H1 (cell line): ENCODE measurements around the gene TNFAIP8. TPM values are rescaled to one million over a fixed set of nuclear protein-coding genes. Genes with fewer than 3 reads are reported as not detected.

ENCODE experiments used
- CTCF ChIA-PET: fragments of 300-600 bp; sonication (Branson Sonifier 250); formaldehyde crosslinking; loops from one replicate; lab custom pipeline; 2021; ENCODE audit not compliant: partially characterized antibody; lab: Charles Lee
- POLR2A ChIA-PET: fragments of 300-600 bp; sonication (Branson Sonifier 250); formaldehyde crosslinking; loops from one replicate; lab custom pipeline; 2021; ENCODE audit warnings: inconsistent platforms; ENCODE audit not compliant: partially characterized antibody; lab: Charles Lee
- DNase-seq, 2 experiments: peaks; one replicate each; pipeline versions ENCODE4 v3.0.0 to v3.0.0-alpha.2; 2010 to 2022; ENCODE audit warnings: low spot score in 2 of 2, low read depth in 1 of 2, mixed read lengths in 1 of 2
- FAIRE-seq: peaks from 2 replicates; lab custom pipeline; 2011; peaks lifted over from hg19 to GRCh38; lab: Jason Lieb, UNC
- H2AFZ ChIP-seq: 2 replicates; pipeline ENCODE4 v1.8.1; 2012; ENCODE audit warnings: low read length, inconsistent platforms
- H2AK5ac ChIP-seq: 2 replicates; pipeline ENCODE4 v1.6.1; 2013; ENCODE audit warnings: low read depth, low read length
- H2BK120ac ChIP-seq: replicated peaks from 2 replicates; pipeline ENCODE3; 2013; ENCODE audit warnings: low read depth, low read length, inconsistent platforms
- H2BK12ac ChIP-seq: 2 replicates; pipeline ENCODE4 v1.6.1; 2013; ENCODE audit warnings: low read depth, low read length
- H2BK15ac ChIP-seq: 2 replicates; pipeline ENCODE4 v1.6.1; 2013; ENCODE audit warnings: low read length
- H2BK20ac ChIP-seq: 2 replicates; pipeline ENCODE4 v1.6.1; 2013; ENCODE audit warnings: low read length
- H2BK5ac ChIP-seq: 2 replicates; pipeline ENCODE4 v1.6.1; 2013; ENCODE audit warnings: low read depth, low read length
- H3K14ac ChIP-seq: 2 replicates; pipeline ENCODE4 v1.6.1; 2013; ENCODE audit warnings: inconsistent platforms; ENCODE audit not compliant: insufficient read length
- H3K18ac ChIP-seq: 2 replicates; pipeline ENCODE4 v1.6.1; 2013; ENCODE audit warnings: low read length; ENCODE audit errors: extremely low read depth
- H3K23ac ChIP-seq: 2 replicates; pipeline ENCODE4 v1.6.1; 2013; ENCODE audit warnings: inconsistent platforms; ENCODE audit not compliant: insufficient read length
- H3K23me2 ChIP-seq: 2 replicates; pipeline ENCODE4 v1.6.1; 2013; ENCODE audit warnings: low read depth, low read length
- H3K27ac ChIP-seq: 2 replicates; pipeline ENCODE4 v1.6.1; 2011; ENCODE audit warnings: low read depth, low read length, inconsistent platforms
- H3K27me3 ChIP-seq, 4 experiments: replicated peaks in 1 of 4; 1 replicate in 1 of 4; 2 replicates in 3 of 4; pipeline versions ENCODE4 v1.6.1 to v1.8.1; 2011 to 2013; ENCODE audit warnings: low read length in 3 of 4, mild to moderate bottlenecking in 3 of 4, inconsistent platforms in 2 of 4, mixed read lengths in 2 of 4, moderate library complexity in 1 of 4; ENCODE audit not compliant: control insufficient read depth in 3 of 4, insufficient read depth in 3 of 4; ENCODE audit errors: extremely low read depth in 1 of 4
- H3K36me3 ChIP-seq, 4 experiments: 2 replicates each; pipeline versions ENCODE4 v1.6.1 to v1.8.1; 2011 to 2013; ENCODE audit warnings: mild to moderate bottlenecking in 4 of 4, low read length in 3 of 4, moderate library complexity in 2 of 4, control low read depth in 1 of 4, inconsistent platforms in 1 of 4; ENCODE audit not compliant: insufficient read depth in 4 of 4, control insufficient read depth in 2 of 4
- H3K4ac ChIP-seq: replicated peaks from 2 replicates; pipeline ENCODE3; 2013; ENCODE audit warnings: low read length, low read depth, mixed read lengths, inconsistent platforms; ENCODE audit not compliant: insufficient read length
- H3K4me1 ChIP-seq, 4 experiments: replicated peaks in 1 of 4; 1 replicate in 1 of 4; 2 replicates in 3 of 4; pipeline versions ENCODE4 v1.6.1 to v1.8.1; 2011 to 2013; ENCODE audit warnings: low read length in 3 of 4, inconsistent platforms in 2 of 4, mixed read lengths in 1 of 4; ENCODE audit not compliant: insufficient read depth in 4 of 4, control insufficient read depth in 3 of 4
- H3K4me2 ChIP-seq, 2 experiments: 2 replicates each; pipeline versions ENCODE4 v1.6.1 to v1.8.1; 2011 to 2013; ENCODE audit warnings: low read depth in 2 of 2, low read length in 2 of 2, control low read depth in 1 of 2, inconsistent platforms in 1 of 2, mild to moderate bottlenecking in 1 of 2; ENCODE audit not compliant: insufficient read depth in 1 of 2
- H3K4me3 ChIP-seq, 4 experiments: fragments of 200-600, 300-600 bp in 1 of 4; sonication (generic), shearing (Covaris generic), sonication (Bioruptor Twin) in 1 of 4; 2 replicates each; pipeline versions ENCODE4 v1.5.1 to v1.8.1; 2011 to 2016; ENCODE audit warnings: low read length in 4 of 4, low read depth in 3 of 4, control low read depth in 2 of 4, inconsistent platforms in 2 of 4, mild to moderate bottlenecking in 2 of 4, mixed read lengths in 1 of 4, moderate library complexity in 1 of 4; ENCODE audit not compliant: insufficient read depth in 2 of 4; ENCODE audit errors: extremely low read depth in 1 of 4
- H3K56ac ChIP-seq: replicated peaks from 2 replicates; pipeline ENCODE3; 2013; ENCODE audit warnings: low read depth, mild to moderate bottlenecking, mixed read lengths, low read length, inconsistent platforms; ENCODE audit not compliant: insufficient read length
- H3K79me1 ChIP-seq: 2 replicates; pipeline ENCODE4 v1.6.1; 2013; ENCODE audit warnings: low read depth, low read length, control low read depth
- H3K79me2 ChIP-seq, 2 experiments: 2 replicates each; pipeline versions ENCODE4 v1.6.1 to v1.8.1; 2012 to 2013; ENCODE audit warnings: low read length in 2 of 2, mild to moderate bottlenecking in 2 of 2, inconsistent platforms in 1 of 2; ENCODE audit not compliant: insufficient read depth in 2 of 2, control insufficient read depth in 1 of 2
- H3K9ac ChIP-seq, 4 experiments: replicated peaks in 1 of 4; 1 replicate in 1 of 4; 2 replicates in 3 of 4; pipeline versions ENCODE4 v1.6.1 to v1.8.1; 2011 to 2013; ENCODE audit warnings: low read depth in 3 of 4, low read length in 3 of 4, control low read depth in 2 of 4, mild to moderate bottlenecking in 2 of 4, moderate library complexity in 2 of 4, inconsistent platforms in 1 of 4; ENCODE audit errors: extremely low read depth in 1 of 4
- H3K9me3 ChIP-seq, 2 experiments: 2 replicates each; pipeline versions ENCODE4 v1.6.1 to v1.8.1; 2012 to 2013; ENCODE audit warnings: mild to moderate bottlenecking in 2 of 2, moderate library complexity in 2 of 2, control low read depth in 1 of 2, inconsistent platforms in 1 of 2, low read depth in 1 of 2, low read length in 1 of 2, mixed read lengths in 1 of 2; ENCODE audit not compliant: insufficient read depth in 2 of 2
- H4K20me1 ChIP-seq, 2 experiments: replicated peaks in 1 of 2; 2 replicates each; pipeline versions ENCODE3 to v1.8.1; 2011 to 2013; ENCODE audit warnings: inconsistent platforms in 2 of 2, low read length in 2 of 2, mild to moderate bottlenecking in 1 of 2; ENCODE audit not compliant: insufficient read depth in 2 of 2, control insufficient read depth in 1 of 2
- H4K5ac ChIP-seq: 2 replicates; pipeline ENCODE4 v1.6.1; 2013; ENCODE audit warnings: low read length, low read depth, mixed read lengths, inconsistent platforms; ENCODE audit not compliant: insufficient read length
- H4K8ac ChIP-seq: 2 replicates; pipeline ENCODE4 v1.8.0; 2013; ENCODE audit warnings: mild to moderate bottlenecking, moderate library complexity, low read length, inconsistent platforms; ENCODE audit not compliant: insufficient read depth; ENCODE audit errors: extremely low read depth
- H4K91ac ChIP-seq: replicated peaks from 2 replicates; pipeline ENCODE3; 2013; ENCODE audit warnings: low read length, mixed read lengths, inconsistent platforms; ENCODE audit not compliant: insufficient read length
- BCL11A ChIP-seq, 2 experiments: IDR thresholded peaks; one replicate each; pipeline ENCODE4 v1.6.1; 2011; ENCODE audit warnings: low read depth in 2 of 2, low read length in 2 of 2, mild to moderate bottlenecking in 2 of 2
- BRCA1 ChIP-seq: IDR thresholded peaks from 2 replicates; pipeline ENCODE4 v1.6.1; 2012; ENCODE audit warnings: low read depth, low read length, improper control_type of control experiment
- CHD2 ChIP-seq: IDR thresholded peaks from 2 replicates; pipeline ENCODE4 v1.6.1; 2012; ENCODE audit warnings: low read length, improper control_type of control experiment
- CREB1 ChIP-seq: IDR thresholded peaks from 2 replicates; pipeline ENCODE4 v1.6.1; 2012; ENCODE audit warnings: inconsistent platforms
- EGR1 ChIP-seq: IDR thresholded peaks from 2 replicates; pipeline ENCODE4 v1.6.1; 2011; ENCODE audit warnings: low read depth, low read length, borderline replicate concordance
- FOSL1 ChIP-seq: IDR thresholded peaks from 2 replicates; pipeline ENCODE4 v1.6.1; 2011; ENCODE audit warnings: mild to moderate bottlenecking, low read depth, low read length, moderate library complexity; ENCODE audit not compliant: insufficient read depth
- KDM1A ChIP-seq: fragments of 200-600, 300-600 bp; sonication (generic); IDR thresholded peaks from 2 replicates; pipeline ENCODE4 v1.7.1; 2016; ENCODE audit warnings: mild to moderate bottlenecking, low read length, borderline replicate concordance
- KDM4A ChIP-seq: IDR thresholded peaks from one replicate; pipeline ENCODE4 v1.7.1; 2012; ENCODE audit warnings: low read depth, mild to moderate bottlenecking, moderate library complexity, low read length, inconsistent platforms; ENCODE audit not compliant: severe bottlenecking
- KDM5A ChIP-seq: fragments of 200-600 bp; IDR thresholded peaks from 2 replicates; pipeline ENCODE4 v1.7.1; 2012; ENCODE audit warnings: mild to moderate bottlenecking, low read length, inconsistent platforms, mixed read lengths
- SP2 ChIP-seq: IDR thresholded peaks from 2 replicates; pipeline ENCODE4 v1.6.1; 2012; ENCODE audit warnings: mild to moderate bottlenecking, low read length, inconsistent platforms
- SRF ChIP-seq: IDR thresholded peaks from 2 replicates; pipeline ENCODE4 v1.6.1; 2011; ENCODE audit warnings: mild to moderate bottlenecking, low read depth, low read length, moderate library complexity
- TAF7 ChIP-seq: optimal IDR thresholded peaks from 2 replicates; pipeline ENCODE3; 2011; ENCODE audit warnings: low read depth, mild to moderate bottlenecking, inconsistent platforms, low read length, moderate library complexity, borderline replicate concordance
- TBP ChIP-seq: IDR thresholded peaks from 2 replicates; pipeline ENCODE4 v1.6.1; 2011; ENCODE audit warnings: low read depth, low read length, improper control_type of control experiment
- WGBS, 2 experiments: shearing (Covaris generic) in 1 of 2; methylation state at CpG; one replicate each; pipeline versions ENCODE4 v1.1.6 to v1.1.7; 2013 to 2015; ENCODE audit warnings: low lambda C conversion rate in 2 of 2, mixed read lengths in 2 of 2, inconsistent platforms in 1 of 2, low coverage in 1 of 2, missing lambda C conversion rate in 1 of 2; ENCODE audit not compliant: insufficient replicate concordance in 2 of 2, insufficient coverage in 1 of 2, insufficient read length in 1 of 2; ENCODE audit errors: extremely low coverage in 1 of 2, missing lambda C conversion rate in 1 of 2; 5-methylcytosine and 5-hydroxymethylcytosine counted together
- polyA plus RNA-seq, 7 experiments: library from polyadenylated mRNA; depleted of rRNA in 3 of 7; stranded (reverse) in 5 of 7; unstranded in 2 of 7; fragments of >200 nt in 5 of 7; fragments of 200-250 nt in 2 of 7; gene quantifications; 1 replicate in 5 of 7; 2 replicates in 1 of 7; 4 replicates in 1 of 7; pipeline versions ENCODE4 v1.2.1 to v1.2.3, GENCODE V29; 2011 to 2013; ENCODE audit warnings: missing spikeins in 2 of 7, mixed read lengths in 2 of 7
- total RNA-seq: library from RNA; stranded (reverse); fragmentation: NEBNext Ultra II Directional; extraction: Animal tissue kit (Norgen Biotek cat#: 25700); gene quantifications from 2 replicates; pipeline ENCODE4 v1.2.1, GENCODE V29; 2021
- TF ChIP-seq, protein P1 (sequence below): IDR thresholded peaks from 2 replicates; pipeline ENCODE4 v1.6.1; 2011; ENCODE audit warnings: low read depth, mild to moderate bottlenecking, low read length; ENCODE audit not compliant: insufficient read depth

Gene TNFAIP8
- total and polyA plus RNA-seq, 2 of the 8 experiments (the other 6 are each of a cell fraction or from before 2014, with no cell fraction given): 12.4 to 19.3 TPM

DNA sequence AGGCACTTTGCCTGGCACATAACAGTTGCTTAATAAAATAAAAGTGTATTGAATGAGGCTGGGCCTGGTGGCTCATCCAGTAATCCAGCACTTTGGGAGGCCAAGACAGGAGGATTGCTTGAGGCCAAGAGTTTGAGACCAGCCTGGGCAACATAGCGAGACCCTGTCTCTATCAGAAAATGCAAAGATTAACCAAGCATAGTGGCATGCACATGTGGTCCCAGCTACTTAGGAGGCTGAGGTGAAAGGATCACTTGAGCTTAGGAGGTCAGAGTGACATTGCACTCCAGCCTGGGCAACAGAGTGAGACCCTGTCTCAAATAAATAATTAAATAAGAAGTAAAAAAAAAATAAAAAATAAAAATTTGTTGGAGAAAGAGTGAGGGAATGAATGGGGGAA lies 21.2 kb downstream of the TNFAIP8 start:
- FAIRE-seq: no peak
- POLR2A ChIA-PET: no interaction called here
- 100% methylated on average over 1 of the region's 1 CpG; no CpG with 5 or more reads in 1 of the 2 experiments for WGBS, 2 experiments

More for the DNA sequence above, 21.2 kb downstream of the TNFAIP8 start:
- Histone ChIP-seq H3K23ac (no peak overlapping the region), H2BK120ac (no peak overlapping the region), H3K18ac (no peak overlapping the region), H3K14ac (no peak overlapping the region), H3K79me1 (no peaks in the 10 kb centered on the region), H3K56ac (no peak overlapping the region), H2BK15ac (no peak overlapping the region), H4K91ac (no peak overlapping the region), H3K27ac (no peak overlapping the region), H2BK20ac (no peak overlapping the region), H3K79me2 (no peaks in the 10 kb centered on the region), H3K4me2 (no peak overlapping the region), H3K27me3 (no peaks in the 10 kb centered on the region), H2BK12ac (no peak overlapping the region), H3K9ac (no peak overlapping the region), H3K4ac (no peak overlapping the region), H2BK5ac (no peak overlapping the region), H3K23me2 (no peaks in the 10 kb centered on the region), H4K5ac (no peak overlapping the region), H3K4me3 (no peak overlapping the region), H3K9me3 (no peaks in the 10 kb centered on the region), H2AK5ac (no peak overlapping the region), H3K36me3 (no peaks in the 10 kb centered on the region), H4K8ac (no peak overlapping the region), H2AFZ (no peak overlapping the region), H3K4me1 (peaks cover 0 to 5% (median under 1%) of the 10 kb centered on the region in 4 experiments; a peak in 2 of 7 replicates), H4K20me1 (no peaks in the 10 kb centered on the region)
- DNase-seq: no peak
- CTCF ChIA-PET: interaction anchor here (0.7 to 2.5 kb wide), 3 partner anchors 35 to 198 kb away, joined by 3 to 8 read pairs (median 4); no protein-coding TSS in a partner anchor
- no peak for TF ChIP-seq SP2
- TF ChIP-seq CHD2: no peak
- TF ChIP-seq TAF7: no peak
- TF ChIP-seq, protein P1, sequence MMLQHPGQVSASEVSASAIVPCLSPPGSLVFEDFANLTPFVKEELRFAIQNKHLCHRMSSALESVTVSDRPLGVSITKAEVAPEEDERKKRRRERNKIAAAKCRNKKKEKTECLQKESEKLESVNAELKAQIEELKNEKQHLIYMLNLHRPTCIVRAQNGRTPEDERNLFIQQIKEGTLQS: no peak
- no peak for TF ChIP-seq BRCA1
- TF ChIP-seq EGR1: no peak
- no peak for TF ChIP-seq KDM4A
- no peak for TF ChIP-seq FOSL1
- TF ChIP-seq KDM1A: no peak
- TF ChIP-seq KDM5A: no peak
- TF ChIP-seq CREB1: no peak
- TF ChIP-seq TBP: no peak
- no peak for TF ChIP-seq BCL11A (IDR thresholded peaks at IDR 0.05; ENCODE audit: low read depth in 2 of 2, low read length in 2 of 2)
- no peak for TF ChIP-seq SRF
